Measurements from ENCODE around the gene CFTR.

CFTR gene

DNA sequence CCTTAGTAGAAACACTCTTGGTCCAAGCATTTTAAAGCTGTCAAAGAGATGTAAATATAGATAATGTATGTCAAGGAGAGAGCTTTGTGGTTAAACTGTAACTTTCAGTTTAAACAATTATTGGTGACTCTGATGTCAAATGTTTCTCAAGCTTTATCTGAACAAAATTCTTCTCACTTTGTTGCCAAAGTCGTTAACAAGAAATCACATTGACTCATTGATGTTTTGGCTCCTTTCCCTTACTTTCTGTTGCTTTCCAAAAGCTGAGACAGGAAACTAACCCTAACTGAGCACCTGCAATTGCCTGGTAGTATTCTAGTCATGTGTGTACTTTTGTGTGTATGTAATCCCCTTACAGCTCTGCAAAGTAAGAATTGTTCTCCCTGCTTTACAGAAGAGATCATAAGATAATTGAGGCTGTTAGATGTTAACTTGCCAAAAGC, 108.5 kb downstream of the CFTR start:
- no peak for DNase-seq (ENCODE audit: low spot score)

DNA sequence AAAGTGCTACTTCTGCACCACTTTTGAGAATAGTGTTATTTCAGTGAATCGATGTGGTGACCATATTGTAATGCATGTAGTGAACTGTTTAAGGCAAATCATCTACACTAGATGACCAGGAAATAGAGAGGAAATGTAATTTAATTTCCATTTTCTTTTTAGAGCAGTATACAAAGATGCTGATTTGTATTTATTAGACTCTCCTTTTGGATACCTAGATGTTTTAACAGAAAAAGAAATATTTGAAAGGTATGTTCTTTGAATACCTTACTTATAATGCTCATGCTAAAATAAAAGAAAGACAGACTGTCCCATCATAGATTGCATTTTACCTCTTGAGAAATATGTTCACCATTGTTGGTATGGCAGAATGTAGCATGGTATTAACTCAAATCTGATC, 110.4 kb downstream of the CFTR start:
- no peak for DNase-seq (ENCODE audit: low spot score)

DNA sequence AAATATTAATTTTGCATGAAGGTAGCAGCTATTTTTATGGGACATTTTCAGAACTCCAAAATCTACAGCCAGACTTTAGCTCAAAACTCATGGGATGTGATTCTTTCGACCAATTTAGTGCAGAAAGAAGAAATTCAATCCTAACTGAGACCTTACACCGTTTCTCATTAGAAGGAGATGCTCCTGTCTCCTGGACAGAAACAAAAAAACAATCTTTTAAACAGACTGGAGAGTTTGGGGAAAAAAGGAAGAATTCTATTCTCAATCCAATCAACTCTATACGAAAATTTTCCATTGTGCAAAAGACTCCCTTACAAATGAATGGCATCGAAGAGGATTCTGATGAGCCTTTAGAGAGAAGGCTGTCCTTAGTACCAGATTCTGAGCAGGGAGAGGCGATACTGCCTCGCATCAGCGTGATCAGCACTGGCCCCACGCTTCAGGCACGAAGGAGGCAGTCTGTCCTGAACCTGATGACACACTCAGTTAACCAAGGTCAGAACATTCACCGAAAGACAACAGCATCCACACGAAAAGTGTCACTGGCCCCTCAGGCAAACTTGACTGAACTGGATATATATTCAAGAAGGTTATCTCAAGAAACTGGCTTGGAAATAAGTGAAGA, 112.3 kb downstream of the CFTR start:
- DNase-seq (ENCODE audit: low spot score) = no peak

DNA sequence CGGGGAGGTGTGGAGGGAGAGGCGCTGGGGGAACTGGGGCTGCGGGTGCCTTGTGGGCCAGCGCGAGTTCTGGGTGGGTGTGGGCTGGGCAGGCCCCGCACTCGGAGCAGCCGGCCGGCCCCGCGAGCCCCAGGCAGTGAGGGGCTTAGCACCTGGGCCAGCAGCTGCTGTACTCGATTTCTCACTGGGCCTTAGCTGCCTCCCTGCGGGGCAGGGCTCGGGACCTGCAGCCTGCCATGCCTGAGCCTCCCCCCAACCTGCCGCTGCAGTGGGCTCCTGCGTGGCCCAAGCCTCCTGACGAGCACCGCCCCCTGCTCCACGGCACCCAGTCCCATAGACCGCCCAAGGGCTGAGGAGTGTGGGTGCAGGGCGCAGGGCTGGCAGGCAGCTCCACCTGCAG, 116.3 kb downstream of the CFTR start:
- DNase-seq (ENCODE audit: low spot score) = no peak

DNA sequence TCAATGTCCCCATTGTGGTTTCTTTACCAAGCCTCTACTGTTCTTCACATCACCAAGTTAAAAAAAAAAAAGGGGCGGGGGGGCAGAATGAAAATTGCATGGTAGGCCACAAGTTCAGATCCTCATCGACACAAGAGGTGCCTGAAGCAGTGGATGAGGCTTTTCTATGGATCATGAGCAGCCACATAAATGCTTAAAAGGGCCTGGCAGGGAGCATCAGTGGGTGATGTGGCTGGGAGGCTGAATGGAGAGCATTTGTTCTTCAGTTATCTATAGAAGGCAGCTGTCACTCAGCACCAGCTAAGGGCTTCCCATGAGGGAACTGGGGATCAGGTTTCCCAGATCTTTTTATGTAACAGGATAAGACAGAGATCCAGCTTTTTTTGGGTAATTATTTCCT, 117.9 kb downstream of the CFTR start:
- DNase-seq (ENCODE audit: low spot score) = no peak

DNA sequence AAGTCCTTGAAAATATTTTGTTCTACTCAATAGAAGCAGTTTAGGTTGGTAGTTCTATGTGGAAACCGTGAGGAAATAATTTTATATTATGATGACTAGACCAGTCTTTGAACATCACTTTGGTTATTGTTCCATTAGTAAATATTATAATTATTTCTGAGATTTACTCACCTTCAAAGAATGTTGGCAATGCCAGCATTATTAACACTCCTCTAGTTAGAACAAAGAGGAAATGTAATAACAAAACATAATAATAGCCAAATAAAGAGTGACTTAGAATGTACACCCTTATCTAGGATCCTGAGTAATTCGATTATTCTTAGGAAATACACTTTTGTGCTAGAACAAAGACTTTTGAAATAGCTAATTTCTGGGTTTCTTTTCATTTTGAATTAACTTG, 121.1 kb downstream of the CFTR start:
- DNase-seq (ENCODE audit: low spot score) = no peak

DNA sequence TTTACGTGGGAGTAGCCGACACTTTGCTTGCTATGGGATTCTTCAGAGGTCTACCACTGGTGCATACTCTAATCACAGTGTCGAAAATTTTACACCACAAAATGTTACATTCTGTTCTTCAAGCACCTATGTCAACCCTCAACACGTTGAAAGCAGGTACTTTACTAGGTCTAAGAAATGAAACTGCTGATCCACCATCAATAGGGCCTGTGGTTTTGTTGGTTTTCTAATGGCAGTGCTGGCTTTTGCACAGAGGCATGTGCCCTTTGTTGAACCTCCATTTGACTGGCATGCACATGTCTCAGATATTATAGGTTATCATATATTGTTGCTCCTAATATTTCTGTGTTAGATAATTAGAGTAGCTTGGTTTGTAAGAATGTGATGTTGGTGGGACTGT, 123.8 kb downstream of the CFTR start:
- DNase-seq (ENCODE audit: low spot score) = no peak

DNA sequence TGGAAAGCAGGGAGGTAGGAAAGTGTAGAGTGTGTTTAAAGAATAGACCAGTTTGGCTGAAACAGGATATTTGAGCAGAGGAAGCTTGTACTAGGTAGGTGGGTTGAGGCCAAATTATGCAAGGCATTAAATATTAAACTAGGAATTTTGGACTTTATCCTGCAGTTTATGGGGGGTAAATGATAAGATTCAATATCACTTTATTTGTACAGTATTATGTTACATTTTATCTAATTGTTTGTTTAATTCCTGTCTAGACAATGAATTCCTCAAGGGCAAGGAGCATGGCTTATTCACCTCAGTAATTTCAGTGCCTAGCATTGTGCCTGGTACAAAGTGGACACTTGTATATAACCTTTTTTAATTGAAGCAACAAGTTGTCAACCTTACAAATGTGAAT, 125.9 kb downstream of the CFTR start:
- DNase-seq (ENCODE audit: low spot score) = no peak

DNA sequence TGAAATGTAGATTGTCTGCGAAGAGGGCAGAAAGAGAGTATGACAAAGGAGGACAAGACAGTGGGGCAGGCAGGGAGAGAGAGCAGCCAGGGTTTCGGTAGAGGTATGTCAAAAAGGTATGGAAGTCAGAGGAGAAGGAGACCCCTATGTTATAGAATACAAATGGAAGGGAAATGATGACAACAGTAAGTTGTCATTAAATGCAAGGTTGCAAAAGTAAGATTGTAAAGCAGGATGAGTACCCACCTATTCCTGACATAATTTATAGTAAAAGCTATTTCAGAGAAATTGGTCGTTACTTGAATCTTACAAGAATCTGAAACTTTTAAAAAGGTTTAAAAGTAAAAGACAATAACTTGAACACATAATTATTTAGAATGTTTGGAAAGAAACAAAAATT, 126.3 kb downstream of the CFTR start:
- no peak for DNase-seq (ENCODE audit: low spot score)

DNA sequence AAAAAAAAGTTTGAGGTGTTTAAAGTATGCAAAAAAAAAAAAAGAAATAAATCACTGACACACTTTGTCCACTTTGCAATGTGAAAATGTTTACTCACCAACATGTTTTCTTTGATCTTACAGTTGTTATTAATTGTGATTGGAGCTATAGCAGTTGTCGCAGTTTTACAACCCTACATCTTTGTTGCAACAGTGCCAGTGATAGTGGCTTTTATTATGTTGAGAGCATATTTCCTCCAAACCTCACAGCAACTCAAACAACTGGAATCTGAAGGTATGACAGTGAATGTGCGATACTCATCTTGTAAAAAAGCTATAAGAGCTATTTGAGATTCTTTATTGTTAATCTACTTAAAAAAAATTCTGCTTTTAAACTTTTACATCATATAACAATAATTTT, 130.6 kb downstream of the CFTR start:
- no peak for DNase-seq (ENCODE audit: low spot score)

DNA sequence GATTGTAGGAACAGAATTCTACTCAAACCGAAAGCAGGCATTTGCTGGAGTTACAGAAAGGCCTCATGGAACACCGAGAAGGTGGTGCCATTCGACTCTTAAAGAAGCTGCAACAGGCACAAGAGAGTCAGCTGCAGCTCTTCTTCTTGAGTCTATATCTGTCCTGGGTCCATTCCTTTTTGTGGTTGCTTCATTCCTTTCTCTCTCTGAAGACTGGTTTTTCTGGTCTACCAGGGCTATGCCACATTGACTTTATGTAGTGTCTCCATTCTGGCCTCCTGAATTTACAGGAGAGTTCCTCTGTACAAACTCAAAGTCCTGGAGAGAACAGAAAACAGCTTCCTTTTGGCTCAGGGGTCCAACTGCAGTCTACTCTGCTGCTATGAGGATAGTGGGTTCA, 132.8 kb downstream of the CFTR start:
- no peak for DNase-seq (ENCODE audit: low spot score)

DNA sequence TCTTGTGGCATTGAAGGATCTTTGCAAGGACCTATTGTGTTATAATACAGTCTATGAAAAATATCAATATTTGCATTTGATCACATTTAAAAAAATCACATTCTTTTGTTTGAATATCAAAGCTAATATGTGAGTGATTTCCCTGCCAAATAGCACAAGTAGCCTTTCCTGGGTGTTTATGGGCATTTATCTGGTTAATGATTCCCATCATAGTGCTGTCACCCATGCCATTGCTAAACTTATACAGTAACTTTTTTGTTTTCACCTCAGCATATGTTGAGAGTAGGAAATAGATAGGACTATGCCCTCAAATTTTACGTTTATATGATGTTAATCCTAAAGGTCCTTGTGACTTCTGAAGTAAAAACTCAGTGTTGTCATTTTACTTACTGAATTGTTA, 136.9 kb downstream of the CFTR start:
- no peak for DNase-seq (ENCODE audit: low spot score)

DNA sequence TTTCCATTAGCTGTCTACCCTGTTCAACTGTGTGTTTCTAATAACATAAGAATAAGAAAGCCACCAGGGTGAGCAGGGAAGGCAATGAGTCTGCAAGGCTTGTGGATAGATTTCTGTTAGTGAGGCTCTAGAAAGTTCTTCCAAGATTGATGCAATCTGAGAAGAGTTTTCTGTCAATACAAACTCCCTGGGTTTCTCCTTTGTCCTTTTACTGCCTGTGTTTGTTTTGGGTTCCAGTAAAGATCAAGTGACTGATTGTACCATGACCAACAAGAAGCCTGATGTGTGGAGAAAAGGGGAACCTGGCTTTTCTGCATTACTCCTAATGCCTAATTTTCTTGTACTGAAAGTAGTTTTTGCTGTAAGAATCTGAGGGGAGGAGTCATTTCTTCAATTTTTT, 139.9 kb downstream of the CFTR start:
- DNase-seq (ENCODE audit: low spot score) = no peak

DNA sequence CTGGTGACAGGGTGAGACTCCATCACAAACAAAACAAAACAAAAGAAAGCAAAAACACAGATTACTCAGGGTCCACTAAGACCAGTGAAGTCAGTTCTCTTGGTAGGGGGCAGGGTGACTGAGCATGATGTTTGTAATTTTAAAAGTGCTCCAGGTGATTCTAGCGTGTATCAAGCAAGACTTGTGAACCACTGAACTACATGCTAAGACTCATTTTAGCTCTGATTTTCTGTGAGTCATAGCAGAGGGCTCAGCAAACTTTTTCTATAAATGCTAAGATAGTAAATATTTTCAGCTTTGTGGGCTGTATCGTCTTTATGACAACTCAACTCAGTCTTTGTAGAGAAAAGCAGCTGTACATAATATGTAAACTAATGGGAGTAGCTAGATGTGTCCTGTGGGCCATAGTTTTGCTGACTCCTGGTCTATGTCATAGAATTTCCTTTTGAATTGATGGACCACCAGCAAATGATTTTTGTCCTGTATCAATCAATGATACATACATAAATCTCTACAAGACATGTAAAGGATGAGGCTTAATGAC, 141.3 kb downstream of the CFTR start:
- no peak for DNase-seq (ENCODE audit: low spot score)

DNA sequence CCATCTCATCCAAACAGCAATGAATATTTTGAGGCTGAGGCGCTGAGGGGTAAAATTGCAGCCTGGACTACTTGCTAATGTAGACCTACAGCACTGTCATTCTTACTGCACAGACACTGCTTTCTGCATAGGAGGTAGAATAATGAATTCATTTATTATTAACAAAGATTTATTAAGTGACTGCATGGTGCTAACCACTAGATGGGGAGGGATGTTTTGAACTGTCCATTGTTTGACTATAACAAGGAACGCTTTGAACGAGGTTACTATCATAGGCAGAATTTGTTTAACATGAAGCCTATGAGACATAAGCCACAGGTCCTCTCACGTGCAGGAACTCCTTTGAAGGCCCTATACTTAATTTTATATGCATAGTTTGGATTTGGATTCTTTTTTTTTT, 143.8 kb downstream of the CFTR start:
- no peak for DNase-seq (ENCODE audit: low spot score)

DNA sequence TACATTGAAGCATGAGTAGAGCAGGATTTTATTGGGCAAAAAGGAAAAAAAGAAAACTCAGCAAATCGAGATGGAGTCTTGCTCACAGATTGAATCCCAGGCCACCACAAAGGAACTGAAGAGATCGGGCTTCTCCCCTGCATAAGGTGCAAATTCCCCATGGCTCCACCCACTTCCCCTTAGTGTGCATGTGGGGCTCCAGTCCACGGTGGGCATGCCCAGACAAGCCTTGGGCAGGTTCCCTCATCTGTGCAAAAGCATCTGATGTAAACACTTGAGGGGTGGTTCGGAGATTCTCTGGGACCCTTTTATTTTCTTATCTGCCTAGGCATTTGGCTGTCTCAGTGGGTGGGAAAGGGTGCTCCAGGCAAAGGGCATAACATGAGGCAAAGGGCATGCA, 150.7 kb downstream of the CFTR start:
- no peak for DNase-seq (ENCODE audit: low spot score)

DNA sequence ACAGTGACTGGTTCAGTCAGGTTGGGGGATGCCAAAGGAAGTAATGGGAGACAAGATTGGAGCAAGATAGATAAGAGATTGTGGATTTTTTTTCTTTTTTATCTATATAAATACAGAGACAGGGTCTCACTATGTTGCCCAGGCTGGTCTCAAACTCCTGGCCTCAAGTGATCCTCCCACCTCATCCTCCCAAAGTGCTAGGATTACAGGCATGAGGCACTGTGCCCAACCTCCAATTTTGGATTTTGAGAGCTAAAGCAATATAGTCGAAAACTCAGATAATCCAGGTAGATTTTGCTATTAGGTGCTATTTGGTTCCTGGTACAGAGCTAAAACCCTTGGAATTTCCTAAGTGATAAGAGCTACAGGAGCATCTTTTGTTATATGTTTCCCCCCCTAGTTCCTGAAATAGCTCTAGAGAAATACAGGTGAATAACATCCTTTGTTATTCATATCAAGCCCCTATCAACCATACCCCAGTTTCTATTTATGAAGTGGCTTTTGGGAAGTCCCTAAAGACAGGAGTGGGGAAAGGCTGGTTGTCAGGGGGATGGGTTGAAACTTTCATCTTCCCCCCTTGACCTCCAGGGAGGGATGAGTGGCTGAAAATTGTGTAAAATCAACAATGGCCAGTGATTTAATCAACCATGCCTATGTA, 151.2 kb downstream of the CFTR start:
- no peak for DNase-seq (ENCODE audit: low spot score)

DNA sequence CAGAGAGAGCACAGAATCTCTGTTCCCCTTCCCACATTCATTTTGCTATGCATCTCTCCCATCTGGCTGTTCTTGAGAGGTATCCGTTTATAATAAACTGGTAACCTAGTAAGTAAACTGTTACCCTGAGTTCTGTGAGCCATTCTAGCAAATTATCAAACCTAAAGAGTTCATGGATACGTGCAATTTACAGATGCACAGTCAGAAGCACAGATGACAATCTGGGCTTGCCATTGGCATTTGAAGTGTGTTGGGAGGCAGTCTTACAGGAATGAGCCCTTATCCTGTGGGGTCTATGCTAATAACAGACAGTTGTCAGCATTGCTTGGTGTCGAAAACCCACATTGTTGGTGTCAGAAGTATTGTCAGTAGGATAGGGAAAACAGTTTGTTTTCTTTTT, 151.8 kb downstream of the CFTR start:
- no peak for DNase-seq (ENCODE audit: low spot score)

DNA sequence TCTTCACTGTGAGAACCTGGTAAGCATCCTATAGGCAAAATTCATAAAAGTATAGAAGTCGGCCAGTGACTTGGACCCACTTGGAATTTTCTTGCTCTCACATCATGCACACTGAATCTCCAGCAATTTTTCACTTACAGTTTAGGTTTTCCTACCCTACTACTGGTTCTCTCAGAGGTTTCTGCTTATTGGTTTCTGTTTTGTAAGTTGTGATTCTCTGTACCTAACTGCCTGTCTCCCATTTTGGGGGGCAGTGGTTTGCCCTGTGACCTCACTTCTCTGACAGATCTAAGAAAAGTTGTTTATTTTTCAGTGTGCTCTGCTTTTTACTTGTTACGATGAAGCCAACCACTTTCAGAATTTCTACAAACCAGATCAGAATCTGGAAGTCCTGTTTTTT, 158.1 kb downstream of the CFTR start:
- DNase-seq (ENCODE audit: low spot score) = no peak

DNA sequence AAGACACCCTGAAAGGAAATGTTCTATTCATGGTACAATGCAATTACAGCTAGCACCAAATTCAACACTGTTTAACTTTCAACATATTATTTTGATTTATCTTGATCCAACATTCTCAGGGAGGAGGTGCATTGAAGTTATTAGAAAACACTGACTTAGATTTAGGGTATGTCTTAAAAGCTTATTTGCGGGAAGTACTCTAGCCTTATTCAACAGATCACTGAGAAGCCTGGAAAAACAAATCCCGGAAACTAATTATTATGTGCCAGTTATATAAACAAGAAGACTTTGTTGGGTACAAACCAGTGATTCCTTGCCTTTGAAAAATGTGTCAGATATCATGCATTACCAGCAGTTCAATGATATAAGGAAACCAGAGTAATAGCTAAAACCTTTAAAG, 160.1 kb downstream of the CFTR start:
- DNase-seq (ENCODE audit: low spot score) = no peak

DNA sequence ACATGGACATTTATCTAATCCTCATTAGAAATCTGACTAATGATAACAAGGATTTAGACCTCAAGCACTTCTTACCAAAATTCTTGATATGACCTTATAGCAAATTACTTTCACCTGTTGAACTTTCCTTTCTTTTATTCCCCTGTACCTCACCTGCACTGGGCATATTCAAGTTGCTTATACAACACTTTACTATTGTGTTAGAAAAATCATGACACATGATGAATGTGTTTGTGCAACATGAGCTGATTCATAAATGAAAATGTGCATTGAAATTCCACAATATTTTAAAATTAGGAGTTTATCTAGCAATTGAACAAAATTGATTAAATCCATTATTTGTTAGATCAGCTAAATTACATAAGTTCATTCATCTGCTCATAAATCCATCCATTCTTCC, 160.6 kb downstream of the CFTR start:
- DNase-seq (ENCODE audit: low spot score) = no peak

DNA sequence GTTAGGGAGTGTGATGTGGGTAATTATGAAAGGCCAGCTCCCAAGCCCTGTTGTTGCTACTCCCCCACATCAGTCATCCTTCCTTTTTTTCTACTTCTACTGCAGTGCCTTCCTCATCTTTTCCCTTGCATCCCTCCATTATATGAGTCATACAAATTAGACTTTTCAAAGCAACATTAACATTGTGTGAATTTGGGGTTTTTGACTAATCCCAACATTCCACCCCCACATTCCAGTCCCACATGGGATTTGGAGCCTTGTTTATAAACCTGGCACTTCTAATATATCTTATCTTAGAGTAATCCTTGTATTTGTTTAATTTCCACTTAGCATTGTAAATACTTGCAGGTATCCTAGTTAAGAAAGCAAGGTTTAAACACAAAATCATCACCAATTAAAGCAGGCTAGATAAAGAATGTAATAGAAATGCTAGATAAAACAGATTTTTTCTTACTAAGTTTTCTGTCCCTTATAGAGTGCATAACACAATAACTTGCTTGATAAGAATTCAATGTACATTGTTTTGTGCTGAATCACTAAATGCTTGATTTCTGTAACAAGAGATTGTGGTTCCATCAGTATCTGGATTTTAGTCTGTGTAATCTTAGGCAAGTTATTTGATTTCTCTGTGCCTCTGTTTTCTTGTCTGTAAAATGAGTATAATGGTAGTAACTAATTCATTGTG, 165.8 kb downstream of the CFTR start:
- DNase-seq (ENCODE audit: low spot score) = peak; percentile 7

DNA sequence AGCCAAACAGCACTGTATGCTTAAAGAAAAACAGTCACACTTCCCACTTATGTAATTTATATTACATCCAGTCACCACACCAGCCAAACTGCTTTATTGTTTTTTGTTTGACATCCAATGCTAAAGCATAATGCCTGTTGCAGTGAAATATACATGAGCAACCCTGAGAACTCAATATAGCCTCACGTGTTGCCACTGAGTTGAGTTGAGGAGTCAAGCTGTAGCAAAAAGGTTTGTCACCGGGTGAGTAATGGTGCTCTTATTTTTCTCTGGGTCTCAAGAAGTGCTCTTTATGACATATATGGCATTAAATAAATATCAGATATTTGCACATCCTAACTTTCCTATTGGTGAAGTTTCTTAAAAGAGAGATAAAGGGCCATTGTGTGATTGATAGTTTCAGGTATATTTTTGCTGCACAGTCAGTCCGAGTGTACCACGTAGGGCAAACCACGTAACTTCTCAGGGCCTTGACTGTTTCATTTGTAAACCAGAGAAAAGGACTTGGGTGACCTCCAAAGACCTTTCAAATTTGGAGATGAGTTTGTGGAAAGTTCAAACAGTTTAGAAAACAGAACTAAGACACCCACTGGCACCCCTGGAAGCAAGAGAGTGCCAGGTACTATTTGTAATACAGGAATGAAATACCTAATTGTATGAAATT, 168.5 kb downstream of the CFTR start:
- DNase-seq (ENCODE audit: low spot score) = peak; percentile 43
